HG03558 (cell line): ENCODE data around the gene BCOR.

ENCODE experiments used
- ATAC-seq: cut with Tn5 transposase; IDR thresholded peaks from one replicate; pipeline ENCODE4 v1.9.1; 2021; ENCODE audit warnings: moderate number of reproducible peaks; ENCODE audit not compliant: unreplicated experiment; ENCODE audit errors: extremely low read depth

The BCOR gene

DNA sequence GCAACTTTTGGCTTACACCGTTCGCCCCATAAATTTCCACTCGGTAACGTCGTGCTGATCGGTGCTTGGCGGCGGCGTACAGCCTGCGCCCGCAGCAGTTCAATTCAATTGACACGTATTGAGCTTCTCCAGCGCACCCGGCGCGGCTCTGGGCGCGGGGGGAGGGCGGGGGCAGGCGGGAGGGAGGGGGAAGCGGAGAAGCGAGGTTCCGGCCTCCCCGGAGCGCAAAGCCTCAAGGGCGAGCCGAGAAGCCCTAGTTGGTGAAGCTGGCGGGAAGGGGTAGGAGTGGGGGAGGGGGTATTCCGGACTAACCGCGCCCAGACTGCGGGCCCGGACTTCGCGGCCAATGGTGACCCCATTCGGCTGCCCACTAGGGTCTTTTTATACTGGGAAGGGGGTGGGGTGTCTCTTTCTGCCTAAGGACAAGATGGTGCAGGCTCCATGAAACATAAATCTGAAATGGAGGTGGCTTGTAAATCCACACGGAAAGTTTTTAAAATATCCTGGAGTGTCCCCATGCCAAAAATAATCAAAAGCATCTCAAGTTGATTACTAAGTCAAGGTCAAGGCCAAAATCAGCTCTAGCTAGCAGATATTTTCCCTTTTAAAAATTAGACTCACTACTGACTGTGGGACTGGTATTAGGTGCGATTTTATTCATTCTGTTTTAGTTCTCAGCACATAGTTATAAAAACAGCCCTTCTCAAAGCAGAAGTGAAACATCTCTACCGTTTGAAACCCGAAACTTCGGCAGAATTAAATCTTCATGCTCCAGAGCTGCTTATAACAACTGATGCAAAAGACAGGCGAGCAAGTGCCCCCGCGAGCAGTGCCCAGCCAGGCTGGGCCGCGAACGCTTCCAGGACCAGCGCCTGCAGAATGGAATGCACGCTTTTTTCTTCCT is 1.5 kb upstream of the BCOR start:
- ATAC-seq: peak; percentile 31

DNA sequence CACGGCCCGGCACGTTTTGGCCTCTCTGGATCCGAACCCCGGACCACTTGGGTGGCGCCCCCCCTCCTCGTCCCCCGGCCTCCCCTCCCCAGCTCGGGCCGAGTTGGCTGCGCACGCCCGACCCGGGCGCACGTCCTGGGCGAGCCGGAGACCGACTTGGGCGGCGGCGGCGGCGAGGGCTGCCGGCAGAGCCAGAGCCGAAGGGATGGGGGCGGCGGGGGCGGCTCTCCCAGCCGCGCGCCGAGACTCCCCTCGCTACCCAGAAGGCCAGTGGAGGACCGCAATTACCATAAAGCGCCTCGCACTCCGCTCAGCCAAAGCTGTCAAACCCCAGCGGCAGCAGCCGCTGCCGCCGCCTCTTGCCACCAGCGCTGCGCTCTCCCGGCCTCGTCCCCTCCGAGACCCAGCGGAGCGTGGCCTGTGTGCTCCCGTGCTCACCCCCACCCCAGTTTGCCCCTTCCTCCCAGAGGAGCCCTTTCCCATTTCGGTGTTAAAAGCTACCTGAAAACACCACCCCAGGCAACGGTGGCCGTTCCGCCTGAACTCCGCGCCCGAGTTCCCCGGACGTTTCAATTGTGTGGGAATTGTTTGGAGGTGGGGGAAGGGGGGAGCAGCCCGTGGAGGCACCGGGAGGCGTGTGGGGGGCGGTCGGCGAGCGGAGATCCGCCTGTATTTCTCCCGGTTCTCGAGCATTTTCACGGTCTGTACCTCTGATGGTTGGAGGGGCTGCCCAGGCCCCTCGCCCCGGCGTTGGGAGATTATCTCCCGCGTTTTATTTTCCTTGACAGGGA is 701 bp upstream of the BCOR start:
- ATAC-seq: no peak

DNA sequence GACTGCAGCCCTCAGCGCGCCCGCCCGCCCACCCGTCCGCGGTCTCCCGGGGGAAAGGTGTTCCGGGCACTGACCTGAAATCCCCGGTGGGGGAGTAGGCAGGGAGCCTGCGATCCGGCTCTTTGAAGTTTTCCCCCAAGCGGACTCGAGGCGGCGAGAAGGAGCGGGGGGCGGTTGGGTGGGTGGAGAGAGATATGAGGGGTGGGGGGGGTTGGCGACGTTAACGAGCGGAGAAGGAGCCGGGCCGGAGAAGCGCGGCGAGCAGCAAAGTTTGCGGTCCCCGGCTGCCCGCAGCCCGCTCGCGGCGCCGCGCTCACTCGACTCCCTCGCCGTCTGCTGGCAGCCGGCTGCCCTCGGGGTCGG is 636 bp downstream of the BCOR start:
- ATAC-seq: no peak

DNA sequence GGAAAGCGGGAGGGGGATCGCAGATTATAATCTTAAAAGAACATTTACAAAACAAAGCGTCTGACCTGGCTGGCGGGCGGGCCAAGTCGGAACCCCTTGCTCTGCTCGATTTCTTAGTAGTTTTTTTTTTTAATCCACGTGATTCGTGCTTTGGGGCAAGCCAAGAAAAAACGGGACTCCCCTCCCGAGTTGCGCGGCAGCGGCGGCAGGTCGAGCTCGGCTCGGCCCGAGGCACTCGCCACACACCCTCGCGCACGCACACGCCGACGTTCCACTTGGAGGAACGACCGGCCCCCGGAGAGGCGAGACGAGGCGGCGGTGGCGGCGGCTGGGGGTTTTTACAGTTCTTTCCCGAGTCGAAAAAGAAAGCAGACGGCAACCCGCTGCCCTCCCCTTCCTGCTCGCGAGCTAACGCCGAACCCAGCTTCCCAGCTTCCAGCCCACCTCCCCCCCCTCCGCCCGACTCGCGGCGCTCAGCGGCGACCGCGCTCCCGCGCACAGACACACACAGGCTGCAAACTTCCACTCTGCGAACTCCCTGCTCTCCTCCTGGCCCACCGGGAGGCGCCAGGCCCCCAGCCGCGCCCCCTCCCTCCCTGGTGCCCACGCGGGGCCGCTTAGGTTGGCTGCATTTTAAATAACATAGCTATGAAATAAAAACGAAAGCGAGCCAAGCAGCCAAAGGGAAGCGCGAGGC is 1.2 kb downstream of the BCOR start:
- no peak for ATAC-seq

DNA sequence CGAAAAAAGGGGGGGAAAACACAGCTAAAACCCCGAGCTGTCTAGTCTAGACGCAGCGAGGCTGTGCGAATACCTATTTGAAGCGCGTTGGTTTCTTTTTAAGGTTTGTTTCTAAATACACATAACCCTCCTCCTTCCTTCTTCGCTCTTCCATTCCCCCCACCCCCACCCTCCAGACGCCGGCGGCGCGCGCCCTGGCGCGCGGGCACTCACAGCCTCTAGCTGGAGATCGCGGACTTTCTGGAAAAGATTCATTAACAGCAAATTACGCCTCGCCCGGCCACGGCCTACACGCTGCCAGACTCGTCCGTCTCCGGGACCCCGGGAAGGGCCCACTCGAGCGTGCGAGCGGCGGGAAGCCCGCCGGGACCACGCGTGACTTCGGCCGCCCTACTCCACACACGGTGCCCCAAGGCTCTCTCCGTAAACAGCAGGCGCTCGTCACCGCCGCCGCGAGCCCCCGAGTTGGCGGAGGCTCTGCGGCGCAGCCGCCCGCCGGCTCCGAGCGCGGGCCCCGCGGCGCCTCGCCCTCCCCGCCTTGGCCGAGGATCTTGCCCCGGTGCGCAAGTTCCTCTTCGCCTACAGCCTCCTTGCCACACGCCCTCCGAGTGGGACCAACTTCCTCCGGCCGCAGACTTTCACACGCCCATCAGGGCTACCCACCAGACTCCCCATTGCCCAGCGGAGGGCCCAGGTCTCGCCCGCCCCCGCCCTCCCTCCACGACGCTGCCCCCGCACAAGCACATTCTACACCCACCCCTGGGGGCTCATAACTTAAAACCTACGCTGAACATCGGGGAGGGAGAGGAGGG is 2.0 kb downstream of the BCOR start:
- ATAC-seq: no peak

DNA sequence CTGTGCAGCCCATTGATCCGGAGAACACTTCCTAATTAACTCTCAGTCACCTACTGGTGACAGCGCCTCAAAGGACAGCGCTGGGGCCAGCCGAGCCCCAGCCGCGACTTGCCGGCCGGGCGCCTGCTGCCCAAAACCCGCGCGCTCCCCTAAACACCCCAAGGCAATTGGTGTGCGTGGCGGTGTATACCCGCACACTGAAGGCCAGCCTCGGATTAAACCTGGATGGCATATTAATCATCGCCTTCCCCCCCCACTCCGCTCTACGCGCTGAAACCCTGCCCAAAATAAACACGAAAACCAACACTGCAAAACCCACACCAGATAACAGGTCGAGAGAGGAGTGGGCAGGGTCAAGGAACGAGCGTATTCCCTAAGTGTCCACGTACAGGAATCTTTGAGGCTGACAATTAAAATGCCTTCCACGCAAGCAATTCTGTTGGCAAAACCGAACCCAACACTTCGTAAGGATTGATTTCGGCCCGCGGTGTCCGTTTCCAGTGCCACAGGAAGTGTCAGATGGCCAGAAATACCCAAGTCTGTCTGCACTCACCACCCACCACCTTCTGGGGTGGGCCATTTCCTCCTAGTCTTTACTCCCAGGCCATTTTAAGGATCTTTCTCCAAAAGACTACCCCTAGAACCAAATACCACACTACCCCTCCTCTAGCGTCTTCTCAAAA is 2.7 kb downstream of the BCOR start:
- no peak for ATAC-seq

DNA sequence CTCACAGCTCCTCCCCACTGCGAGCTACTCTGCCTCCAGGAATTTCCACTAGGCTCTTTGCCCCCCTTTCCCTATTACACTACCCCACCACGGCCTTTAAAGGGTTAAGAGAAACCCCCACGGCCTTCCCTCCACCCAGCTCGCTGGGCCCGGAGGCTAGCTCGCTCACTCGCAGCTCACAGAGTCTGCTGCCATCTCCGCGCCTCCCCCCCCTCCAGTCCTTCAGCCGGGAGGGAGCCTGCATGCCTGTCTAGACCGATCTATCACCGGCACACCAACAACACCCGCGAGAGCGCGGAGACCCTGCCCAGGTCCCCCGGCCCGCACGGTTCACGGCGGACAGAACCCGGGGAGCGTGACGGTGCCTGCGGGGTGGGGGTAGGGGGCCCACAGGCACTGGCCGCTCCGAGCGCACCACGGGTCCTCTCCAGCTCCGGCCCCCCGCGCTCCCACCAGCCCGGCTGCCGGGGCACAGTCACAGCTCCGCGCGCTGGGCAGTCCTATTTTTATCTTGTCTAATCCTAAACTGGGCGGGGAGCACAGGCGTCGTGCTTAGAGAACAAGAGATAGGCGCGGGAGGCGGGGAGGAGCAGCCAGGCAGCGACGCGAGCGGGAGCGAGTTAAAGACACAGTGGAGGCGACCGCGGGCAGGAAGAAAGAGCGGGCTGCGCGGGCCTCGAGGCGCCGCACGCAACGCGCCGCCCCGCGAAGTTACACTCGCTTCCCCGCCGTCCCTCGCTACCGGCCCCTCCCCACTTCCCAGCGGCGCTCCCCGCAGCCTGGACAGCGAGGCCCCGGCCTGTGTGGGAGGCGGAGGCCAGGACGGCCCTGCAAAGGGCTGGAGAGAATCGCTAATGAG is 3.5 kb downstream of the BCOR start:
- no peak for ATAC-seq

DNA sequence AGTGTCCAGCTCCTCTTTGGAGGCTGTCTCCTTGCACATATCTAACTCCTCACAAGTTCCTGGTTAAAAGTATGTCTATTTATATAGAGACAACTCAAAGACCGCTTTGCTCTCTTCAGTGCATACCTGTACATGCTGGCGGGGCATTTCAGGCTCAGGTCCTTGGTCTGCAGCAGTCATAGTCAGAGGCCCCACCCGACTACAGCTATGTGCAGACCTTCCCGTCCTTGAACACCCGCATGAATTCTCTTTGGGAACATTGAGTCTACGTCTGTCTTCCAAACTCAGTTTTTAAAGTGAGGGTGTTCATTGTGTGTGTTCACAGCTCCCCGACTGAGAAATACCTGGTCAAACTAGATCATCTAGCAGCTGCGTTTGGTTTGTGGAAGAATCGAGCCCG is 4.2 kb downstream of the BCOR start:
- ATAC-seq: no peak

DNA sequence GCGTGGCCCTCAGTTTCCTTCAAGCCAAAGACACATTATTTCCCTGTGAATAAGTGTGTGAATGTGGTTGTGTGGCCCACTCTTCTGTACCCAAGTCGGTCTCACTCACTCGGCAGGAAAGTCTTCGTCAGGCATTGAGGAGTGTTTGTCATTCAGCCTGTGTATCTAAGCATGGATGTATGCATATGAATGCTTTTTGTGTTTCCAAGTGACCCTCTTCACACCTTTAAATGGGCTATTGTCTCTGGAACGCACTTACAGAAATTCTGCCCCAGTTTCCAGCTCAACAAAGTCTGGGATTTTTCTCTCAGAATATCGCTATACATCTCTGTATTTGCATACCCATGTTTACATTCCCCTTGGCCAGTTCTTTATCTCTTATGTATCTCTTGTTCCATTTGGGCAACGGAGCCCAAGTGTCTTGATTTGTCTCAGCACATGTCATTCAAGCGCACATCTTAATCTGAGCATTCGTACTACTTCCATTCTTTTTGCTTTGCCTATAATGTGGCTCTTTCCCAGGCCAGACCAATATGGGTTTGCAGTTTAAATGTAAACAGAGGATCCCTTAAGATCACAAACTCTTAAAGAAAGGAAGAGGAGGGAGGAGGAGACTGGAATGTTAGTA is 4.8 kb downstream of the BCOR start:
- ATAC-seq: no peak

DNA sequence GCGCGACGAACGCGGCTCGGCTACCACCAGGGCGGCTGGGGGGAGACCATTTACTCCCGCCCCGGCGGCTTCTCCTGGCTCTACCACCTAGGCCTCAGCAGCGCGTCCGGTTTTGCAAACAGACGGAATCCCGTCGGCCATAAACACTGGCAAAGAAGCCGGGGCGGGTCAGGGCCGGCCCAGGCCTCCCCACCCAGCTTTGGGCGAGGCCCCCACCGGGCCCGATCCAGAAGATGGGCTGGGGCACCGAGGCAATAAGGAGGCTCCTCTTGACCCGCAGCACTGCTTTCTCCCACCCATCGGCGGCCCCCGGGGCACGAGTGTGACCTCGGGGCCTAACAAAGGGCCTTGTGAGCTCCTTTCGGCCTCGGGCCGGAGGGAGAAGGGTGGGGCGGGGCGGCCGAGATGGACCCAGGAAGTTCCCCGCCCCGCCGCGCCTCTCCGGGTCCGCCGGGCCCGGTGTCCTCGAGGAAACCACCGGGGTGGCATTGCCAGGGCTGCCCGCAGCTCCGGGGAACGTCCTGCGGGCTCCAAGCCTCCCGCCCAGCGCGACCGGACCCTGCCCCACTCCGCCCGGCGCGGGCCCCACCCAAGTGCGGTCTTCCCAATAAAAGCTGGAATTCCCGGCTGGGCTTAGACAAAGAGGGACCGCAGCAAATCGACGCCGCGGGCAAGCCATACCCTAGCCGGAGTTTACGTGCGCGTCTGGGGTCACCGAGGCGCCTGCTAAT is 5.9 kb downstream of the BCOR start:
- no peak for ATAC-seq

DNA sequence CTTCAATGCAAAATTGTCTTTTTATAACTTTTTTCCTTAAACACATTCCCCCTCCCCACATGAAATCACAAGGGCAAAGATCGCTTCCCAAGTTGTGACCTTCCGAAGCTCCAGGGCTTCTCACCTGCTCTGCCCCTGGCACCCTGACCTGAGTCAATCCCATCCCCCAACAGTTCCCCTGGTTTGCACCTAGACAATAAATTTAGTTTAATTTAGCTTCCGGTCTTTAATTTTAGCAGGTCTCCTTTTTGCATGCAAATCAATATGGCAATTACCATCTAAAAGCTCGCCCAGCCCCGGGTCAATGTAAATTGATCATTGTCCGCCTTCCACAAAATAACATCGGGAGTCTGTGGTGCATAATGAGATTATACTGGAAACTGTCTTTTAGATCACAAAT is 6.8 kb downstream of the BCOR start:
- no peak for ATAC-seq

DNA sequence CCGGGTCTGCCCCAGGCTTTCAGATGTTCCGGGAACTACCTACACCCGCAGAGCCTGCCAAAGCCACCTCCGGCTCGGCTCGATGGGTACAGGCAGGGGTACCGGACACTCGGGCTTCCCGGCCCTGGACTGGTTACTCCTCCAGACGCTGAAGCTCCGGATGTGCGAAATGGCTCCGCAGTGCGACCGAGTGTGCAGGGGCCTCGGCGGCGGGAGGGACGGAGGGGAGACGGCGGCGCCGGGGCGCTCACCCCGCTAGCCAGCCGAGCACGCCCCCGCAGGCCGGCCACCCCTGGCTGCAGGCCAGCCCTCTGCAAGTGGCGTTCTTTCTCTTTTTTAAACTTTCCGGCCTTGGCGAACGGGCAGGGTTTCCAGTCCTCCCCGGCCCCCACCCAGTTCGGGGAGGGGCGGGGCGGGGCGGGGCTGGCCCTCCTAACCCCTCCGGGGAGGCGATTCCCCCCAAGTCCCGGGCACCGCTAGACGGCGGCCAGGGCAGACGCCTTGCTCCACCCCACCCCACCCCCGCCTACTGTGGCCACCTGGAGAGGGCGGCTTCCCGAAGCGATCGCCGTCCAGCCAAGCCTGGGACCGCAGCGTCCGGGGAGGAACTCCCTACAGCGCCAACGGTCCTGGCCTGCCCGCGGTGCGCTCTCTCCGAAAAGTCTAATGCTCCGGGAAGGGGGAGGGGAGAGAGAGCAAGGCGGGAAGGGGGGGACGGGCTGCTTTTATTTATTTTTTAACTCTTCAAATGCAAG is 7.5 kb downstream of the BCOR start:
- no peak for ATAC-seq

DNA sequence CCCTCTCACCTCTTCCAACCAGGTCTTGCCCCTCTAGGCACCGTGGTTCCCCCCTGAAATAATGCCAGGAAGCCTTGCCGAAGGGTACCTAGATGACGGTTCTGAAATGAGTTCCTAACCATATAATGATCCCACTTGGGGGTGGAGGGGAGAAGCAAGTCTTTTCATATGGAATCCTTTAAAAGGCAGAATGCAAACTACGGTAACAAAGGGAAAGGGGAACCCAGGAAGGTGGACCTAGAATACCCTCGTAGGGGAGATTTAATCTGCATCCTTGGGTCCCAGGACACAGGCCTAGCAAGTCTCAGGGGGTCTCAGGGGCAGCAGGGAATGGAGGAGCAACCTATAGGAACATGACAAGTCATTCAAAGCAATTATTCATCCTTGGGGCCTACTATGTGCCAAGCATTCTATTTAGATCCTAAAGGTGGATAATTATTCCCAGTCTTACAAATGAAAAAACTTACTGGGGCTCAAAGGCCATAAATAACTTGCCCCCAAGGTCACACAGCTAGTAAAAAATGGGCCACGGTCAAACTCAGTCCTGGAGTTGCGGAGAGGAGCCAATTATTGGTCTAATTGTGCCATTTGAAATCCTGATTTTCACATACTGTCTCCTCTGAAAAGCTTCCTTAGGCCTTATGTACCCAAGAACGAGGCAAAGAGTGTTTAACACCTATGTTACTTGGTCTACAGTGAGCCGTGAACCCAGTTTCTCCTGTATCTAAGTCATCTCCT is 8.8 kb downstream of the BCOR start:
- no peak for ATAC-seq

DNA sequence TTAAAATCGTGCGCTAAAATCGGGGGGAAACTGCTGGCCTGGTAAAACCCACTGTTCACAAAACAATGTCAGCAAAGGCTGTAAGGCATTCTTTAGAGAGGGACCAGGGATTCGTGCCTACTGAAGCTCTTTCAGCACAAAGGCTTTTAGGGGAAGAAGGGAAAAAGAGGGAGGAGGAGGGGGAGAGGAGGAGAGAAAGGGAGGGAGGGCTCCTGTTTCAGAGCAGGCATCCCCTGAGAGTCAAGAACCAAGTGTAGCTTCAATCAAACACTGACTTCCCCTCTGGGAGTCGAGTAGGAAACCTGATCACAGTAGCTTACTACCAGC is 9.5 kb downstream of the BCOR start:
- no peak for ATAC-seq

DNA sequence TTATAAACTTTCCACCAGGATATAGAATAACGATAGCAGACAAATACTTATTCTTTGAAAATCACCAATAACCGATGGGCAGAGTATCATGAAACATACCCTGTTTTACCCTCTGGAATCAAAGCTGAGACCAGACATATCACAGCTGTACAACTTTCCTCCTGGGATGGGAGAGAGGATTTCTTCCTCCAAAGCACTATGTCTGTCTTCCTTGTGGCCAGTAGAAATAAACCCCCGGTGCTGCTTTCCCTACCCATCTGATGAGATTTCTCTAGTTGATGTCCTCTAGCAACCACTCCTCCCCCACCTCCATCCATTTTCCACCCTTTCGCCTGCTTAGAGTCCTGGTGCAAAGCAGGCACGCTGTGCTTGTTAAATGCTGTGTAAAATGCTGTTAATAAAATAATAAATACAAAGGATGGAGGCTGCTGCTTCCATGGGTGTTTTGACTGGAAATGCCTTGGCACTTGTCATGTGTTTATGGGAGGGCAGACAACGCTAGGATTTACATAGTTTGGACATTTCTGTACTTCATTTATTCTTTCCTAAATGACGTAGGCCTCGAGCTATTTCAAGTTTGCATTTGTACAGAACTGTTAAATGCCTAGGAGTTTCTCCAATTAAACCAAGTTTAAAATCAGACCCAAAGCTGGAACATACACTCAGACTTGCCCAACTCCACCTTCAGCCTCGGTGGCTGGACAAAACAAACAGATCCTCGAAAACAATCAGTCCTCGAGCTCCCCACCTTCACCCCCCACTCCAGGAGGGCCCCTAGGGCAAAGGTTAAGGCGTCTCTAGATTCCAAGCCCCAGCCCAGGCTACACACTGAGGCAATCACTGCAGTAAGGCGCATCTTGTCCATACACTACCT is 10.1 kb downstream of the BCOR start:
- ATAC-seq: no peak
